GM23248 (cell line): ENCODE results near the gene ABHD14A. TPM values are rescaled to one million over a fixed set of nuclear protein-coding genes. Genes with fewer than 3 reads are reported as not detected.

ENCODE experiments used
- DNase-seq: peaks from one replicate; pipeline ENCODE4 v3.0.0-alpha.2; 2015
- H2AFZ ChIP-seq: fragments of 200-600 bp; sonication (generic); 2 replicates; pipeline ENCODE4 v1.6.1; 2016; ENCODE audit warnings: antibody characterized with exemption
- H3F3A ChIP-seq: fragments of 200-600 bp; sonication (generic); 2 replicates; pipeline ENCODE4 v1.6.1; 2016; ENCODE audit warnings: mild to moderate bottlenecking, antibody characterized with exemption, mixed run types; ENCODE audit not compliant: insufficient read depth
- H3K27ac ChIP-seq: fragments of 200-600 bp; sonication (generic); 2 replicates; pipeline ENCODE4 v1.5.1; 2016; ENCODE audit warnings: mild to moderate bottlenecking
- H3K27me3 ChIP-seq: fragments of 200-600 bp; sonication (generic); replicated peaks from 2 replicates; pipeline ENCODE4 v1.6.1; 2016; ENCODE audit warnings: mild to moderate bottlenecking; ENCODE audit not compliant: insufficient read depth
- H3K36me3 ChIP-seq: fragments of 200-600 bp; sonication (generic); 2 replicates; pipeline ENCODE4 v1.6.1; 2016; ENCODE audit warnings: low read depth, mild to moderate bottlenecking
- H3K4me1 ChIP-seq: fragments of 200-600 bp; sonication (generic); 2 replicates; pipeline ENCODE4 v1.6.1; 2016; ENCODE audit warnings: mild to moderate bottlenecking; ENCODE audit not compliant: insufficient read depth
- H3K4me2 ChIP-seq: fragments of 200-600 bp; sonication (generic); one replicate; pipeline ENCODE4 v1.6.1; 2016; ENCODE audit warnings: mild to moderate bottlenecking; ENCODE audit not compliant: unreplicated experiment
- H3K4me3 ChIP-seq: fragments of 200-600 bp; sonication (generic); 2 replicates; pipeline ENCODE4 v1.5.1; 2016; ENCODE audit warnings: mild to moderate bottlenecking
- H3K79me2 ChIP-seq: fragments of 200-600 bp; sonication (generic); 2 replicates; pipeline ENCODE4 v1.6.1; 2016; ENCODE audit warnings: mild to moderate bottlenecking; ENCODE audit not compliant: insufficient read depth
- H3K9ac ChIP-seq: fragments of 200-600 bp; sonication (generic); 2 replicates; pipeline ENCODE4 v1.6.1; 2016; ENCODE audit warnings: mild to moderate bottlenecking
- H3K9me2 ChIP-seq: fragments of 200-600 bp; sonication (generic); 2 replicates; pipeline ENCODE4 v1.6.1; 2016; ENCODE audit warnings: mixed run types, mild to moderate bottlenecking, moderate library complexity; ENCODE audit not compliant: insufficient read depth
- H3K9me3 ChIP-seq: fragments of 200-600 bp; sonication (generic); one replicate; pipeline ENCODE4 v1.6.1; 2017; ENCODE audit warnings: low read depth
- H4K20me1 ChIP-seq: fragments of 200-600 bp; sonication (generic); 2 replicates; pipeline ENCODE4 v1.6.0; 2016; ENCODE audit not compliant: insufficient read depth
- EZH2 ChIP-seq: fragments of 200-600 bp; sonication (generic); IDR thresholded peaks from 2 replicates; pipeline ENCODE4 v1.6.1; 2018; ENCODE audit warnings: antibody characterized with exemption, mild to moderate bottlenecking; ENCODE audit not compliant: insufficient read depth, poor library complexity, severe bottlenecking
- EZH2phosphoT487 ChIP-seq: fragments of 200-600 bp; sonication (generic); IDR thresholded peaks from 2 replicates; pipeline ENCODE4 v1.6.1; 2018; ENCODE audit warnings: antibody characterized with exemption, moderate library complexity, mild to moderate bottlenecking, low read depth; ENCODE audit not compliant: insufficient read depth
- WGBS, 2 experiments: methylation state at CpG; one replicate each; pipeline ENCODE4 v1.1.6; 2015 to 2017; ENCODE audit warnings: low lambda C conversion rate in 2 of 2, low coverage in 1 of 2; ENCODE audit errors: missing lambda C conversion rate in 2 of 2; 5-methylcytosine and 5-hydroxymethylcytosine counted together
- in situ Hi-C: fragments of 300-500 bp; cut with MboI; formaldehyde crosslinking; loops from 2 replicates; pipeline ENCODE4 v1.15.0; 2020
- polyA plus RNA-seq: library from polyadenylated mRNA; unstranded; fragments of >200 nt; fragmentation: Nextera tagmentation; extraction: Ambion mirVana; gene quantifications from 2 replicates; pipeline ENCODE4 v1.2.1, GENCODE V29; 2016
- total RNA-seq: library from RNA; depleted of rRNA; stranded (reverse); fragments of >200 nt; shearing (Covaris generic); gene quantifications from 2 replicates; pipeline ENCODE4 v1.2.3, GENCODE V29; 2014

Gene ABHD14A
- total and polyA plus RNA-seq, 2 experiments from 2014 or later = 35.5 to 37.9 TPM

GRCh38 chr3:51945031-51945840 is 29.6 kb upstream of the ABHD14A start:
- DNase-seq = no peak
- H3K79me2 ChIP-seq = peaks cover 13% of the 10 kb centered on the region
- TF ChIP-seq EZH2phosphoT487 (no peak), EZH2 (no peak)
- H3K27ac ChIP-seq = no peak overlapping the region
- no peak overlapping the region for H2AFZ ChIP-seq
- WGBS, 2 experiments = 86 to 89% methylated on average over 18 of the region's 18 CpGs
- no peak overlapping the region for H3K9ac ChIP-seq
- no peaks in the 10 kb centered on the region for H3K27me3 ChIP-seq
- H3F3A ChIP-seq = peaks cover 14% of the 10 kb centered on the region; the same call in 1 of the 2 replicates
- in situ Hi-C loops = no loop called here
- H3K36me3 ChIP-seq = no peaks in the 10 kb centered on the region
- H3K9me3 ChIP-seq = no peaks in the 10 kb centered on the region
- no peaks in the 10 kb centered on the region for H3K9me2 ChIP-seq
- H3K4me3 ChIP-seq = no peak overlapping the region
- no peaks in the 10 kb centered on the region for H4K20me1 ChIP-seq
- H3K4me1 ChIP-seq = peaks cover 19% of the 10 kb centered on the region
- no peak overlapping the region for H3K4me2 ChIP-seq

- Histone ChIP-seq H2AFZ (no peak overlapping the region), H3F3A (peaks cover 14% of the 10 kb centered on the region; the same call in 1 of the 2 replicates), H3K27ac (no peak overlapping the region), H3K9me3 (no peaks in the 10 kb centered on the region), H3K36me3 (no peaks in the 10 kb centered on the region), H4K20me1 (no peaks in the 10 kb centered on the region), H3K9me2 (no peaks in the 10 kb centered on the region), H3K4me2 (no peak overlapping the region), H3K4me3 (no peak overlapping the region), H3K27me3 (no peaks in the 10 kb centered on the region), H3K79me2 (peaks cover 5% of the 10 kb centered on the region; the same call in 1 of the 2 replicates), H3K9ac (no peak overlapping the region), H3K4me1 (peaks cover 11% of the 10 kb centered on the region)
- WGBS, 2 experiments = 94 to 96% methylated on average over 14 of the region's 14 CpGs
- TF ChIP-seq EZH2 (no peak), EZH2phosphoT487 (no peak)
- no peak for DNase-seq
- in situ Hi-C loops = no loop called here
Observed at GRCh38 chr3:51945926-51946705, 28.7 kb upstream of the ABHD14A start.

- Histone ChIP-seq H3K9ac (no peak overlapping the region), H3K4me2 (no peak overlapping the region), H3K79me2 (no peaks in the 10 kb centered on the region), H3K27me3 (no peaks in the 10 kb centered on the region), H3F3A (peaks cover 14% of the 10 kb centered on the region; the same call in 1 of the 2 replicates), H3K9me3 (no peaks in the 10 kb centered on the region), H3K4me1 (peaks cover 11% of the 10 kb centered on the region), H2AFZ (no peak overlapping the region), H3K4me3 (no peak overlapping the region), H3K36me3 (no peaks in the 10 kb centered on the region), H4K20me1 (no peaks in the 10 kb centered on the region), H3K9me2 (no peaks in the 10 kb centered on the region), H3K27ac (no peak overlapping the region)
- in situ Hi-C loops = no loop called here
- no peak for DNase-seq
- WGBS, 2 experiments = 64 to 81% methylated on average over 4 of the region's 4 CpGs
- TF ChIP-seq EZH2 (no peak), EZH2phosphoT487 (no peak)
Observed at GRCh38 chr3:51946796-51947195, 28.1 kb upstream of the ABHD14A start.

- Histone ChIP-seq H3K4me1 (peaks cover 10% of the 10 kb centered on the region), H2AFZ (no peak overlapping the region), H3K27ac (no peak overlapping the region), H3K36me3 (no peaks in the 10 kb centered on the region), H3K27me3 (no peaks in the 10 kb centered on the region), H3K9ac (no peak overlapping the region), H3K79me2 (no peaks in the 10 kb centered on the region), H3K4me2 (no peak overlapping the region), H3F3A (peaks cover 14% of the 10 kb centered on the region; the same call in 1 of the 2 replicates), H3K9me3 (no peaks in the 10 kb centered on the region), H3K4me3 (no peak overlapping the region), H4K20me1 (no peaks in the 10 kb centered on the region), H3K9me2 (no peaks in the 10 kb centered on the region)
- 77 to 79% methylated on average over 13 of the region's 13 CpGs for WGBS, 2 experiments
- no peak for TF ChIP-seq EZH2
- TF ChIP-seq EZH2phosphoT487 = no peak
- no peak for DNase-seq
- in situ Hi-C loops = no loop called here
Observed at GRCh38 chr3:51947215-51947900, 27.5 kb upstream of the ABHD14A start.
